Effector CD4-positive, alpha-beta T cell (primary cell): ENCODE data around the gene TOR1AIP2.

Experiments
- DNase-seq: peaks from one replicate; pipeline ENCODE4 v3.0.0-alpha.2; 2020
- total RNA-seq: gene quantifications from one replicate; lab custom pipeline; 2026; lab: John Stamatoyannopoulos, UW

The TOR1AIP2 gene
- 149 reads per million, percentile 89 among the genes with 10 or more reads in this experiment for total RNA-seq

GRCh38 chr1:179877586-179878265 is at the start of gene TOR1AIP2:
TSS of gene TOR1AIP2 (minus strand) at chr1:179877803. CDS start at chr1:179852665, 25,138 bp downstream.
- peak; percentile 80 for DNase-seq

DNA sequence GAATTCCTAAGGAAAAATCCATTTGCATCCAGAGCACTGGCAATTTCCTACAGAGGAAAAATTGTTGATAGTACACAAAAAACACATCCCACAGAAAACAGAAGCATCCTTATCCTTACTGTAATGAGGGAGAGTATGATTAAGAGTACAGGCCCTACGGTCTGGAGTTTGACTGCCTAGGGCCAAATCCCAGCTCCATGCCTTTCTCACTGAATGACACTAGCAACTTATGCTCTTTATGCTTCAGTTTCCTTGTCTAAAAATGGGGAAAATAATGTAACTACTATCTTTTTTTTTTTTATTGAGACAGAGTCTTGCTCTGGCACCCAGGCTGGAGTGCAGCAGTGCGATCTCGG is 49.2 kb upstream of the TOR1AIP2 start:
- no peak for DNase-seq

GRCh38 chr1:179925922-179926849 is 48.6 kb upstream of the TOR1AIP2 start:
- DNase-seq, result no peak

- DNase-seq, result no peak
Observed at GRCh38 chr1:179925302-179925701, 47.7 kb upstream of the TOR1AIP2 start.

DNA sequence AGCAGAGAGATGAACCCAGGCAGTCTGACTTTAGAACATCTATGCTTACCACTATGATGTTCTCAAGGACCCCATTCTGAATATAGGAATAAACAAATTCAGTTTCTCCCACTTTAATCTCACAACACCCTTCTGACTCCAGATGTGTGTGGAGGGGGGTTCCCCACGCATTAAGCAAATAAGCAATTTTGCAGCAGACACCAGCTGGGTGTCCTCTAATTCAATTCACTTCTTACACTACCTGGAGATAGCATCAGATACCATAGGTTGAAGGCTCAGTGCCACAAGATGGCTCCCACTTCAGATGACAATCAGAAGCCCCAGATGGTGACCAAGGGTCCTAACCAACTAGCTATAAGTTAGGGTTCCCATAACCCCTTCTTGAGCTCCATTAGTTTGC is 46.7 kb upstream of the TOR1AIP2 start:
- no peak for DNase-seq

DNA sequence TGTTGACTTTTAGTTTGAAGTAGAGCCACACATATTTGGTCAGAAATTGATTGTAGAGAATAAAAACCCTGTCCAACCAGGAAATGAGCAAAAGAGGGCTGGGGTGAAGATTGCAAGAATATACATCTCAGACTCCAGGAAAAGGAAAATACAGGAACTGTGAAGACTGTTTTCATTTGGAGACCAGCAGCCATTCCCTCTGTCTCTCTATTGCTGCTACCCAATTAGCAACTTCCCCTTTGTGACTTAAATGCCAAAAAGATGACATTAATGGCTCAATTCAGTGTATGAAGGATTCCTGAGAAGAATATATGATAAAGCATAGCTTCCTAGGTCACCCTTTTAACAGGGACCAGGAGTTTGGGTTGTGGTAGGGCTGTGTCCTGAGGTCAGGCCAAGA is 45.4 kb upstream of the TOR1AIP2 start:
- DNase-seq, result no peak

GRCh38 chr1:179921981-179922872 is 44.6 kb upstream of the TOR1AIP2 start:
- DNase-seq, result no peak

GRCh38 chr1:179921472-179921871 is 43.9 kb upstream of the TOR1AIP2 start:
- no peak for DNase-seq

DNA sequence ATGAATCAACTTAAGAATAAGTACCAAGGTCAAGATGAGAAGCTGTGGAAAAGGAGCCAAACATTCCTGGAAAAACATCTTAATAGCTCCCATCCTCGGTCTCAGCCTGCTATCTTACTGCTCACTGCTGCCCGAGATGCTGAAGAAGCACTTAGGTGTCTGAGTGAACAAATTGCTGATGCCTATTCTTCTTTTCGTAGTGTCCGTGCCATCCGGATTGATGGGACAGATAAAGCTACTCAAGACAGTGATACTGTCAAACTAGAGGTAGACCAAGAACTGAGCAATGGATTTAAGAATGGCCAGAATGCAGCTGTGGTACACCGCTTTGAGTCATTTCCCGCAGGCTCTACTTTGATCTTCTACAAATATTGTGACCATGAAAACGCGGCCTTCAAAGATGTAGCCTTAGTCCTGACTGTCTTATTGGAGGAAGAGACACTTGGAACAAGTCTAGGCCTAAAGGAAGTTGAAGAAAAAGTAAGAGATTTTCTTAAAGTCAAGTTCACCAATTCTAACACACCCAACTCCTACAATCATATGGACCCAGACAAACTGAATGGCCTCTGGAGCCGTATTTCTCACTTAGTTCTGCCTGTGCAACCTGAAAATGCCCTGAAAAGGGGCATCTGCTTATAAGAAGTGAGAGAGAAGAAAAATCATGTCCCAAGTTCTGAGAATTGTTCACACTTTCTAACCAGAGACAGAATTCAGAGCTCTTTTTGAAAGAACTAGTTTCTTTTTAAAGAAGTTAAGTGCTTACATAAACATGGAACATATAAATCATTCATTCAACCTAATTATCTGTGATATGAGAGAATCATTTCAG is 40.2 kb upstream of the TOR1AIP2 start:
- no peak for DNase-seq

GRCh38 chr1:179911812-179912211 is 34.2 kb upstream of the TOR1AIP2 start:
- no peak for DNase-seq

GRCh38 chr1:179910934-179911333 is 33.3 kb upstream of the TOR1AIP2 start:
- DNase-seq, result no peak

- DNase-seq, result no peak
Observed at GRCh38 chr1:179889589-179889988, 12.0 kb upstream of the TOR1AIP2 start.

GRCh38 chr1:179888071-179888470 is 10.5 kb upstream of the TOR1AIP2 start:
- no peak for DNase-seq

DNA sequence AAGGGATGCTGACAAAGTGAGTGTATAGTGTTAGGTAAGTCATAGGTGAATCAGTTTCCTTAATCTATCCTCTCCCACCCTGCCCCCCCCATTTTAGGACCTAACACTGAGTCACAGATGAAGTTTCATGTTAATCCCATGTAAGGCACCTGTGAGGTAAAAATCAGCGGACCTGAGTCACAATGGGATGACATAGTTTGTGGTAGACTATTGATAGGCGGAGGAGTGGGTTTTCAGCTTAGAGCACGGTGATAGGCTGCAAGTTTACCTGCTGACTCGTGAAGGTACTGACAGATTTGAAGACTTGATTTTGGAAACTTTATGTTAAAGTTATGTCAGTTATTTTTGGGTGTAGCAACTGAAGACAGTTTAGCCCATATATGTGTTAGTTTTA is 6.1 kb upstream of the TOR1AIP2 start:
- DNase-seq, result peak; percentile 69

- no peak for DNase-seq
Observed at GRCh38 chr1:179883040-179883744, 5.6 kb upstream of the TOR1AIP2 start.

DNA sequence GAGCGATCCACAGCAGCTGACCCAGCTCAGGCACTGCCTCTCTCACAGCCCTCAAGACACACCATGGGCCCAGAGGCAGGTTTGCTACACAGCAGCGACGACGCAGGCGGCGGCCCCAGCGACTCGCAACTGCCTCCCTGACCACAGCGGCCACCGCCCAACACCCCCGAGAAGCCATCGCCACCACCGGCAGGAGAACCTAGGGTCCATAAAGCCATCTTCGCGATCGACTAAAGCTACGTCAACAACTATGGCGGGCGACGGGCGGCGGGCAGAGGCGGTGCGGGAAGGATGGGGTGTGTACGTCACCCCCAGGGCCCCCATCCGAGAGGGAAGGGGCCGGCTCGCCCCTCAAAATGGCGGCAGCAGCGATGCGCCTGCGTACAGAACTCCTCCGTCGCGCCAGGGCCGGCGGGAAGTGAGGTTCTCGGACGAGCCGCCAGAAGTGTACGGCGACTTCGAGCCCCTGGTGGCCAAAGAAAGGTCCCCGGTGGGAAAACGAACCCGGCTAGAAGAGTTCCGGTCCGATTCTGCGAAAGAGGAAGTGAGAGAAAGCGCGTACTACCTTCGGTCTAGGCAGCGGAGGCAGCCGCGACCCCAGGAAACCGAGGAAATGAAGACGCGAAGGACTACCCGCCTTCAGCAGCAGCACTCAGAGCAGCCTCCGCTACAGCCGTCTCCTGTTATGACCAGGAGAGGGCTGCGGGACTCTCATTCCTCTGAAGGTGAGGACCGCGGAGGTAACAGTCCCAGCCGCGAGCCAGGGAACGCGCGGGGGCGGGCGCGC is 4.8 kb upstream of the TOR1AIP2 start, which contains the start of gene TOR1AIP1:
Gene TOR1AIP1, plus strand, starts transcription at position 33 of the 787 bp plus-strand sequence. Its CDS starts 218 bp downstream, at position 251.
- peak; percentile 96 for DNase-seq

DNA sequence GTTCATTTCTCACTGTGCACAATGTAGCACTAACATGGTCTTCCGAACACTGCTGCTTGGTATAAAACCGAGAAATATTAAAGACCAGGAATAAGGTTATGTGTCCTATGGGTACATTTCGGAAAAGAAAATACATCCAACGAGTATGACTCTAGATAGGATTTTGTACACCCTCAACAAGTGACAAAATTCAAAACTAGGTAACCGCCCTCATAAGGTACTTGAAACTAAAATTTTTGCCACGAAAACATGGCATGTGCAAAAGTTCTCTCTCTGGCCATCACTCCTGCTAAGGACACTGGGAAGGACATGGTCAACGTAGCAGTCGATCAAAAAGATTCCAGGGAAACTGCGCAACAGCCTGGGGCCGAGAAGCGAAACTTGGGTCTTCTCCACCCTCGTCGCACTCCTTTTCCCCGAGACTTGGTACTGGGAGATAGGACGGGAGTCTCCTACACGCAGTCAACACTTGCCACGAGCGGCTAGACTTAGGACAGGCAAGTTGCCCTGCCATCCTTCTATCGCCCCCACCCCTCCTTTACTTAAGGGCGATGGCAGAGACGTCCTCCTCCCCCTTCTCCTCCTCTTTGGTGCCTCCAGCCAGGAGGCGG is 4.1 kb upstream of the TOR1AIP2 start:
- no peak for DNase-seq

GRCh38 chr1:179879797-179880196 is 2.2 kb upstream of the TOR1AIP2 start:
- no peak for DNase-seq

- DNase-seq, result no peak
Observed at GRCh38 chr1:179876300-179876715, 1.3 kb downstream of the TOR1AIP2 start.
